ENCODE results near the gene ANKRD18A.
"Not testable (repeated sequence)": the region's sequence is repeated elsewhere in the genome, so short reads cannot be mapped to it uniquely, and the experiment has no call there.

- TF ChIP-seq, protein P1, sequence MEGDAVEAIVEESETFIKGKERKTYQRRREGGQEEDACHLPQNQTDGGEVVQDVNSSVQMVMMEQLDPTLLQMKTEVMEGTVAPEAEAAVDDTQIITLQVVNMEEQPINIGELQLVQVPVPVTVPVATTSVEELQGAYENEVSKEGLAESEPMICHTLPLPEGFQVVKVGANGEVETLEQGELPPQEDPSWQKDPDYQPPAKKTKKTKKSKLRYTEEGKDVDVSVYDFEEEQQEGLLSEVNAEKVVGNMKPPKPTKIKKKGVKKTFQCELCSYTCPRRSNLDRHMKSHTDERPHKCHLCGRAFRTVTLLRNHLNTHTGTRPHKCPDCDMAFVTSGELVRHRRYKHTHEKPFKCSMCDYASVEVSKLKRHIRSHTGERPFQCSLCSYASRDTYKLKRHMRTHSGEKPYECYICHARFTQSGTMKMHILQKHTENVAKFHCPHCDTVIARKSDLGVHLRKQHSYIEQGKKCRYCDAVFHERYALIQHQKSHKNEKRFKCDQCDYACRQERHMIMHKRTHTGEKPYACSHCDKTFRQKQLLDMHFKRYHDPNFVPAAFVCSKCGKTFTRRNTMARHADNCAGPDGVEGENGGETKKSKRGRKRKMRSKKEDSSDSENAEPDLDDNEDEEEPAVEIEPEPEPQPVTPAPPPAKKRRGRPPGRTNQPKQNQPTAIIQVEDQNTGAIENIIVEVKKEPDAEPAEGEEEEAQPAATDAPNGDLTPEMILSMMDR (IDR thresholded peaks at IDR 0.05), result not testable (repeated sequence)
- not testable (repeated sequence) for TF ChIP-seq POLR2A (IDR thresholded peaks at IDR 0.05)
Measured at GRCh38 chr9:38563911-38564310, 56.5 kb downstream of the ANKRD18A start.
